Neural cell (in vitro differentiated cells): Measurements from ENCODE around the gene SSBP3. TPM values are rescaled to one million over a fixed set of nuclear protein-coding genes. Genes with fewer than 3 reads are reported as not detected.

ENCODE experiments used
- H2AFZ ChIP-seq: fragments of 200-600, 300-800 bp; sonication (generic), shearing (Covaris generic); 2 replicates; pipeline ENCODE4 v1.6.0; 2014; ENCODE audit warnings: low read depth, mild to moderate bottlenecking, antibody characterized with exemption, low read length, moderate library complexity
- H3F3A ChIP-seq: fragments of 200-600 bp; shearing (Covaris generic); 2 replicates; pipeline ENCODE4 v1.6.1; 2016; ENCODE audit warnings: mild to moderate bottlenecking, moderate library complexity, mixed read lengths, antibody characterized with exemption, low read length; ENCODE audit not compliant: insufficient read depth, poor library complexity, severe bottlenecking
- H3K27ac ChIP-seq: fragments of 200-600, 300-800 bp; sonication (generic), shearing (Covaris generic); 2 replicates; pipeline ENCODE4 v1.5.1; 2014; ENCODE audit warnings: mild to moderate bottlenecking, low read length, moderate library complexity
- H3K27me3 ChIP-seq: fragments of 300-800, 200-600 bp; sonication (generic), shearing (Covaris generic); 2 replicates; pipeline ENCODE4 v1.6.0; 2014; ENCODE audit warnings: mild to moderate bottlenecking, low read depth, low read length, moderate library complexity; ENCODE audit not compliant: insufficient read depth
- H3K36me3 ChIP-seq: fragments of 300-800, 200-600 bp; sonication (generic), shearing (Covaris generic); 2 replicates; pipeline ENCODE4 v1.5.1; 2014; ENCODE audit warnings: mild to moderate bottlenecking, antibody characterized with exemption, low read length, moderate library complexity; ENCODE audit not compliant: insufficient read depth
- H3K4me2 ChIP-seq: fragments of 300-800, 200-600 bp; sonication (generic), shearing (Covaris generic); 2 replicates; pipeline ENCODE4 v1.6.0; 2014; ENCODE audit warnings: mild to moderate bottlenecking, low read length
- H3K4me3 ChIP-seq: fragments of 300-800, 200-600 bp; sonication (generic), shearing (Covaris generic); 2 replicates; pipeline ENCODE4 v1.5.1; 2014; ENCODE audit warnings: mild to moderate bottlenecking, low read length, moderate library complexity
- H3K79me2 ChIP-seq: fragments of 200-600 bp; shearing (Covaris generic); replicated peaks from 2 replicates; pipeline ENCODE4 v1.6.0; 2014; ENCODE audit warnings: mild to moderate bottlenecking, low read length, moderate library complexity; ENCODE audit not compliant: insufficient read depth
- H3K9ac ChIP-seq: fragments of 300-800, 200-600 bp; sonication (generic), shearing (Covaris generic); 2 replicates; pipeline ENCODE4 v1.6.1; 2016; ENCODE audit warnings: mild to moderate bottlenecking, low read length, mixed read lengths
- H3K9me2 ChIP-seq: fragments of 200-600 bp; shearing (Covaris generic); 2 replicates; pipeline ENCODE4 v1.6.1; 2016; ENCODE audit warnings: mild to moderate bottlenecking, low read length, mixed read lengths; ENCODE audit not compliant: insufficient read depth
- H3K9me3 ChIP-seq: fragments of 200-600, 300-800 bp; sonication (generic), shearing (Covaris generic); 2 replicates; pipeline ENCODE4 v1.6.1; 2016; ENCODE audit warnings: mild to moderate bottlenecking, mixed run types, low read length, moderate library complexity, mixed read lengths
- H4K20me1 ChIP-seq: fragments of 200-600 bp; shearing (Covaris generic); 2 replicates; pipeline ENCODE4 v1.6.1; 2016; ENCODE audit warnings: mild to moderate bottlenecking, mixed run types; ENCODE audit not compliant: insufficient read depth
- CTCF ChIP-seq: fragments of 450-650 bp; IDR thresholded peaks from 2 replicates; pipeline ENCODE4 v1.5.1; 2014; ENCODE audit warnings: antibody characterized with exemption, mild to moderate bottlenecking, moderate library complexity; ENCODE audit not compliant: poor library complexity, severe bottlenecking
- EP300 ChIP-seq: fragments of 450-650 bp; conservative IDR thresholded peaks from 2 replicates; pipeline ENCODE4 v1.6.1; 2014; ENCODE audit warnings: antibody characterized with exemption, mild to moderate bottlenecking, moderate library complexity; ENCODE audit not compliant: poor library complexity, severe bottlenecking
- EZH2 ChIP-seq: fragments of 200-600, 300-800 bp; shearing (Covaris generic), sonication (generic); IDR thresholded peaks from 2 replicates; pipeline ENCODE4 v1.6.1; 2014; ENCODE audit warnings: antibody characterized with exemption, low read length, borderline replicate concordance, mild to moderate bottlenecking; ENCODE audit not compliant: insufficient read depth, poor library complexity, severe bottlenecking
- MXI1 ChIP-seq: fragments of 450-650 bp; conservative IDR thresholded peaks from 2 replicates; pipeline ENCODE4 v1.6.1; 2014; ENCODE audit warnings: antibody characterized with exemption, mild to moderate bottlenecking; ENCODE audit not compliant: poor library complexity, severe bottlenecking
- POLR2AphosphoS5 ChIP-seq: IDR thresholded peaks from 2 replicates; pipeline ENCODE4 v1.6.1; 2012
- RAD21 ChIP-seq: fragments of 450-650 bp; conservative IDR thresholded peaks from 2 replicates; pipeline ENCODE4 v1.6.1; 2014; ENCODE audit warnings: antibody characterized with exemption, mild to moderate bottlenecking, moderate library complexity
- REST ChIP-seq: IDR thresholded peaks from 2 replicates; pipeline ENCODE4 v1.6.1; 2012; ENCODE audit warnings: borderline replicate concordance
- SMC3 ChIP-seq: fragments of 450-650 bp; conservative IDR thresholded peaks from 2 replicates; pipeline ENCODE4 v1.6.1; 2014; ENCODE audit warnings: antibody characterized with exemption, mild to moderate bottlenecking, moderate library complexity; ENCODE audit not compliant: poor library complexity
- TAF1 ChIP-seq: IDR thresholded peaks from 2 replicates; pipeline ENCODE4 v1.6.1; 2012; ENCODE audit warnings: low read depth
- polyA plus RNA-seq: library from polyadenylated mRNA; depleted of rRNA; stranded (reverse); fragments of >200 nt; gene quantifications from 2 replicates; pipeline ENCODE4 v1.2.3, GENCODE V29; 2014

SSBP3 gene
- polyA plus RNA-seq, 1 donor from 2014 or later = 77.4 TPM

GRCh38 chr1:54277451-54278341 lies 128.5 kb downstream of the SSBP3 start:
- Histone ChIP-seq H3K27ac (no peak overlapping the region), H2AFZ (no peak overlapping the region), H3K9me3 (no peaks in the 10 kb centered on the region), H3K4me3 (no peak overlapping the region), H3K9me2 (no peaks in the 10 kb centered on the region), H3K27me3 (no peaks in the 10 kb centered on the region), H3K9ac (no peak overlapping the region), H3F3A (no peaks in the 10 kb centered on the region), H3K4me2 (no peak overlapping the region), H3K79me2 (peaks cover 26% of the 10 kb centered on the region), H4K20me1 (peaks cover 16% of the 10 kb centered on the region), H3K36me3 (no peaks in the 10 kb centered on the region)
- TF ChIP-seq EP300 (no peak), SMC3 (no peak), CTCF (no peak), EZH2 (no peak), POLR2AphosphoS5 (no peak), TAF1 (no peak), RAD21 (no peak), REST (no peak), MXI1 (no peak)

- TF ChIP-seq MXI1 (no peak), CTCF (no peak), POLR2AphosphoS5 (no peak), SMC3 (no peak), EZH2 (no peak), EP300 (no peak), TAF1 (no peak), REST (no peak), RAD21 (no peak)
- H3K27ac ChIP-seq = no peak overlapping the region
Measured at GRCh38 chr1:54276617-54277450, 129.4 kb downstream of the SSBP3 start.

More at GRCh38 chr1:54276617-54277450, 129.4 kb downstream of the SSBP3 start:
- Histone ChIP-seq H3K9me3 (no peaks in the 10 kb centered on the region), H3F3A (no peaks in the 10 kb centered on the region), H3K9me2 (no peaks in the 10 kb centered on the region), H3K9ac (no peak overlapping the region), H3K4me2 (no peak overlapping the region), H3K79me2 (peaks cover 19% of the 10 kb centered on the region), H3K4me3 (no peak overlapping the region), H4K20me1 (peaks cover 12% of the 10 kb centered on the region), H2AFZ (no peak overlapping the region), H3K36me3 (no peaks in the 10 kb centered on the region), H3K27me3 (no peaks in the 10 kb centered on the region)
